ENCODE data around the gene SLC7A9.
"Not testable (repeated sequence)": the region's sequence is repeated elsewhere in the genome, so short reads cannot be mapped to it uniquely, and the experiment has no call there.

Gene SLC7A9

DNA sequence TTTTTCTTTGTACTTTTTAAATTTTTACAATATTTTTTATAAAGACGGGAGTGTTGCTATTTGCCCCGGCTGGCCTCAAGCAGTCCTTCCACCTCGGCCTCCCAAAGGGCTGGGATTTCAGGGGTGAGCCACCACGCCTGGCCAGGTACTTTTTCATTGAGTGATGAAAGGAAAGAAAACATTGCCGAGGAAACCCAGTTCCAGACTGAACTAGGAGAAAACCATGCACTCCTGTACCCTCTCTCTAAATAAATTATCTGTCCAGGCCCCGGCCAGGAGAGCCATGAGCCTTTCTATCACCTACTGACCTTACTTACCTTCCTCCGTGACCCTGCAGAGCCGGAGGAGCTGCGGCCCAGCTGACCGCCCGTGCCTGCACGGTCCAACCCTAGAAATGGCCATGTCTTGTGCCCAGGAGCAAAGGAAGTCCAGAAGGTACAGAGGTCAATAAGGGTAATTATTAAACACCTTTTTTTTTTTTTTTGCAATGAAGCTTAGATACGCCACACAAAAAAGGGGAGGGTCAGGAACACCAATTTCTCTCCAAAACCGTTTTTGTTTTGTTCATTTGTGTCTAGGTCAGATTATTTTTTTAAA lies at the start of gene SLC7A9:
Gene SLC7A9 (minus strand): TSS at position 399 of the 597 bp plus-strand sequence. CDS start 1,233 bp downstream, outside the sequence.
- no peak for FAIRE-seq

DNA sequence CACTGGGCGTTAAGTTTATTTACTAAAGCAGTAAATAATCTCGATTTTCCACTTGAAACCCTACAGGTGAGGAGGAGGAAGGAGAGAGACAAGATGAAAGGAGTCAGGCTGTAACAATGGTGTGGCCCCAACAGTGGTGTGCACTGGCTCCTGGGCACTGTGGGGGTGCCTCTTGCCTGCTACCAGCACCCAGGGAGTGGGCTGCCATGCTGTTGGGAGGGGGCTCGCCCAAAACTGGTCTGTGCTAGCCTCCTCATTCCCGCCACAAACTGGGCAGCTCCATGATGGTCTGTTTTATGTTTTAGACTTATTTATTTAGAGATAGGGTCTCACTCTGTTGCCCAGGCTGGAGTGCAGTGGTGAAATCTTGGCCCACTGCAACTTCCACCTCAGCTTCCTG lies 49.8 kb upstream of the SLC7A9 start:
- FAIRE-seq: no peak

DNA sequence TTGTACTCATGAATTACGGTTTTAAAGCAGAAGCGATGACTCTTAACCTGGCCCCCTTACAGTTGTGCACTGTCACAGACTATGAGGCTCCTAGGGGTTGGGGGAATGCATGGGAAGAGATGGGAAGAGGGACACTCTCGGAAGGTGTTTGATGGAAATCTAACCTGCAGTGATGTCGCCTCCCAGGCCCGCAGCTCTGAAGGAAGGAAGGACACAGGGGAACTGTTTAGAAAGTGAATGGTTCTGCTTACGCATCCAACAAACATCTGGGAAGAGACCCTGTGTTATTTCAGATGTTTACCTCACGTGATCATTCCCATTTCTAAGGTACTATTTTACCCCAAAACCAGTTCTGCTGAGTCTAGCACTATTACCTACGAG lies 48.0 kb upstream of the SLC7A9 start:
- FAIRE-seq: no peak

DNA sequence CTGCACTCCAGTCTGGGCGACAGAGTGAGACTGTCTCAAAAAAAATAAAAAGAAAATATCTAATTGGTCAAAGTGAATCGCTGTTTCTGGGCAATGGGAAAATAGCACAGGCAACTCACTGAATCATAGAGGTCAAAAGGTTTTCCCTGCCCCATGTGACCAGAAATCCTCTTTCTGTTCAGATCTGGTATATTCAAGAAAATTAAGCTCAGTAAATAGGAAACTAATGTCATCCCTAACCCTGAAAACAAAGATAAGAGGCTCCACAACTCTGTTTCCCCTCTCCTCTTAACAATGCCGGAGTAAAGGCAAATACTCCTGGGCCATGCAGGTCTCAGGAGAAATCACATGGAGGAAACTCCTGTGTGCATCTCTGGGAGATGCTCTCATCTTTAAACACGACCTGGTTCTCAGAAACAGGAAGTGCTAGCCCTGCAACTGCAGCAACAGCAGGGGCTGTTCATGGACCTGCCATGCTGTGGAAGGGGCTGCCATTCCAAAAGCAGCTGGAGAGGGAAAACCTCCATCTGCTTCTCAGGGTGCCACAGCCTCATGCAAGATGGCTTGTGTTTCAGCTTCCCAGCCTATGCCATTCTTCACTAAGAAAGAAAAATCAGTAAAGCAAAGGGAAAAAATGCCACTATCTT lies 47.5 kb upstream of the SLC7A9 start:
- FAIRE-seq: no peak

DNA sequence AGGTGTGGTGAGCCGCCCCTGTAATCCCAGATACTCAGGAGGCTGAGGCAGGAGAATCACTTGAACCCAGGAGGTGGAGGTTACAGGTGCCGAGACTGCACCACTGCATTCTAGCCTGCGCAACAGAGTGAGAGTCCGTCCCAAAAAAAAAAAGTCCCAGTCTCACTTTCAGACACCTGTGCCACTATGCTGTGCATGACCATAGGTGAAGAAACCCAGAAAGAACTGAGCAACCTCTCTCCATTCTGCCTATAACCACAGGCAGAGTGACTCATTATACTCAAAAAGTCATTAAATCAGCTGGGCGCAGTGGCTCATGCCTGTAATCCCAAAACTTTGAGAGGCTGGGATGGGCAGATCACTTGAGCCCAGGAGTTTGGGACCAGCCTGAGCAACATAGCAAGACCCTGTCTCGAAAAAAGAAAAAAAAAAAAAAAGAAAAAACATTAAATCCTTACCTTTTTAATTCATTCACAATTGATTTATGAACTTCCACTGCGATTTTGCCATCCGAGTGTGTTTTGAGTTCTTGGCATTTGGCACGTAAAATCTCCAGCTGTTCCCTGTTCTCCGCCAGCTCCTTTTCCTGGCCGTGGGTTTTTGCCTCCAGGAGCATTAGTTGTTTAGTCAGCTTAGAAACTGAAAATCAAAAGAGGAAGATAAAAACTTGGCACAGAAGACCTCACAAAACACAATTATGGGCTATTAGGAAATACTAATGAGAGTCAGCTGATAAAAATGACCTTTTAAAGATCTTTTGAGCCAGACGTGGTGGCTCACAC lies 45.5 kb upstream of the SLC7A9 start:
- no peak for FAIRE-seq

DNA sequence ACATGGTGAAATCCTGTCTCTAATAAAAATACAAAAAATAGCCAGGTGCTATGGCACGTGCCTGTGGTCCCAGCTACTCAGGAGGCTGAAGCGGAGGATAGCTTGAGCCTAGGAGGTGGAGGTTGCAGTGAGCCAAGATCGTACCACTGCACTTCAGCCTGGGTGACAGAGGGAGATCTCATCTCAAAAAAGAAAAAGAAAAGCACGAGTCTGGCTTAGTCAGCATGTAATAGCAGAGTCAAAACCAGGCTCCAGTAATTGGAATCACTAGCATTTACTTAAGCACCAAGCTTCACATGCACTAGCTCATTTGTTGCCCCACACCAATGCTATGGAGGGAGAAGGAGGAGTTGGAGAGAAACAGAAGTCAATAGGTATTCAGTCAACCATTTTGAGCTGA lies 41.9 kb upstream of the SLC7A9 start:
- no peak for FAIRE-seq

DNA sequence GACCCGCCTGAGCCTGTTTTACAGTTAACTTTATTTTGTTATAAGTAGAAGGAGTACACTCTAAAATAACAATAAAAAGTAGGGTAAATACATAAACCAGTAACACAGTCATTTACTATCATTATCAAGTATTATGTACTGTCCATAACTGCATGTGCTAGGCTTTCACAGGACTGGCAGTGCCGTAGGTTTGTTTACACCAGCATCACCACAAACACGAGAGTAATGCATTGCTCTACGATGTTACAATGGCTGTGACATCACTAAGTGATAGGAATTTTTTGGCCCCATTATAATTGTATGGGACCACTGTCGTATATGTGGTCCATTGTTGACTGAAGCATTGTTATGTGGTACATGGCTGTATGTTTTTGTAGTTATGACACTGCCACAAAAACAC lies 41.3 kb upstream of the SLC7A9 start:
- no peak for FAIRE-seq

DNA sequence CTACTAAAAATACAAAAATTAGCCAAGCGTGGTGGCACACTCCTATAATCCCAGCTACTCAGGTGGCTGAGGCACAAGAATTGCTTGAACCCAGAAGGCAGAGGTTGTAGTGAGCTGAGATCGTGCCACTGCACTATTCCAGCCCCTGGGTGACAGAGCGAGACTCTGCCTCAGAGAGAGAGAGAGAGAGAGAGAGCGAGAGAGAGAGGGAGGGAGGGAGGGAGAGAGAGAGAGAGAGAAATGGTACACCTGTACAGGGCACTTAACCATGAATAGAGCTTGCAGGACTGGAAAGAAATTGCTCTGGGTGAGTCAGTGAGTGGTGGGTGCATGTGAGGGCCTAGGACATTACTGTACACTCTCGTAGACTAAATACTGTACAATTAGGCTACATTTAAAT lies 40.5 kb upstream of the SLC7A9 start:
- FAIRE-seq: no peak

DNA sequence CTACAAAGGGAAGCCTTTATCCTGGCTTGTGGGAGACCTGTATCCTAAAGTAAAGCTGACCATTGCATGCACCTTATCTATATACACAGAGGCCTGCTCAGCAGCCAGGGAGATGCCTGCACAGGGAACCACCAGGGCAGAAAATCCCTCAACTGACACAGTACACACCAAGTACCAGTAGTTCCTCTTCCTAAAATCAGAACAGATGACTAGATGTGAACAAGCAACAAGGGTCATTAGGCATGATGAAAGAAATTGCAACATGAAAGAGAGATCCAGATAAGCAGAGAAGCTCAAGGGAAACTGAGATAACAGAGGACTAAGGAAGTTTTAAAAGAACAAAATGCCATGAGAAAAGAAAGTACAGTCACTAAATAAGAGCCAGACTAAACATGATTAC lies 39.7 kb upstream of the SLC7A9 start:
- no peak for FAIRE-seq

DNA sequence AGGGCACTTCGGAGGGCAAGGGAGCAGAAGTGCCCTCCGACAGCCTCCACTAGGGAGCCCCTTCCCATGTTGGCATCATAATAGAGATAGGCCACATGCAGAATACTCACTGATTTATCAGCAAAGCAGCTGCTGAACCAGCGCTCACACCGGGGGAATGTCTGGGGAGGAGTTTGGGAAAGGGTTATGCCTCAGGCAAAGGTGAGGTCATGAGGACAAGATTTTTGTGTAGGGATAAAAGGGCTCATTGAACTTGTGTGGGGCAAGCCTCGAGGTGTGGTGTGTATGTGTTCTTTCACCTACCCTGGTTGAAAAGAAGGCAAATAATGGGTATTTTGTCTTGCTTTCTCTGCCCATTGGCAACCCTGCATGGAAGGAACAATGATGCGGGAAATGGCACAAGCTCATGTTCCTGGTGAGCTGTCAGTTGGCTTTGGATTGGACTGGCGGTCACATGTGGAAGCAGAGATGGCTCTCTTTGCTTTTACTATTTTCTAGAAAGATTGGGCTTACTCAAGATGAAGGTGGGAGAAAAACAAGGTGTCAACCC lies 39.1 kb upstream of the SLC7A9 start:
- no peak for FAIRE-seq

DNA sequence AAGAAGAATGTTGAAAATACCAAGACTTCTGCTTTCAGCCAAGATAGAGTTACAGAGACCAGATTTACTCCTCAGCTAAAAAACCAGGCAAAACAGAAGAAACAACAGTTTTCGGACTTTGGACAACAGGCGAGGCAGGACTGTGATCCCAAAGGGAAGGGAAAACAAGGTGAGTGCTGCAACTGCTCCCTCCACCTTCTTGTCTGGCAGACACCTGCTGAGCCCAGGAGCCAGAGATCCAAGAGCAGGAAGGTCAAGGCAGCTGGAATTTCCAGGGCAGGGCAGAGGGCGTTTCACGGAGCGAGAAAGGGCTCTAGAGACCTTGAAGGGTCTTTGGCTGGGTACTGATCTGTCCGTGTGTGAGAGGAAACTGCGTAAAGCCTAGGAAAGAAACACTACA lies 32.9 kb upstream of the SLC7A9 start:
- no peak for FAIRE-seq

DNA sequence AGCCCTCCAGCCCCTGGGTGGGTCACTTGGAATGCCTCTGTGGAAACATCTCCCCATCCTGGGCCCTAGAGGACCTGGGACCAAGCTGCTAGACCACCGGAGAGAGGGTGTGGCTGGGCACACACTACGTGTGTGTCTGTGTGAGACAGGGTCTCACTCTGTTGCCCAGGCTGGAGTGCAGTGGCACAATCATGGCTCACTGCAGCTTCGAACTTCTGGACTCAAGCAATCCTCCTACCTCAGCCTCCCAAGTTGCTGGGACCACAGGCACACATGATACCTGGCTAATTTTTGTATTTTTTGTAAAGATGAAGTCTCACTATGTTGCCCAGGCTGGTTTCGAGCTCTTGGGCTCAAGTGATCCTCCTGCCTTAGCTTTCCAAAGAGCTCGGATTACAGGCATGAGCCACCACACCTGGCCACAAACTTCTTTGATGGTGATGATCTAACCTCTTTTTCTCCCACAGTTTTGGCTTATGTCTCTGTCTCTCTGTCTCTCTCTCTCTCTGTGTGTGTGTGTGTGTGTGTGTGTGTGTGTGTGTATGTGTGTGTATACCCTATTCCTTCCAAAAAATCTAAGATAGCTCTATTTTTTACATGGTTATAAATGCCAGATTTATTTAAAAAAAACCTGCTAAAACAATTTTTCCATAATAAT lies 32.1 kb upstream of the SLC7A9 start:
- no peak for FAIRE-seq

DNA sequence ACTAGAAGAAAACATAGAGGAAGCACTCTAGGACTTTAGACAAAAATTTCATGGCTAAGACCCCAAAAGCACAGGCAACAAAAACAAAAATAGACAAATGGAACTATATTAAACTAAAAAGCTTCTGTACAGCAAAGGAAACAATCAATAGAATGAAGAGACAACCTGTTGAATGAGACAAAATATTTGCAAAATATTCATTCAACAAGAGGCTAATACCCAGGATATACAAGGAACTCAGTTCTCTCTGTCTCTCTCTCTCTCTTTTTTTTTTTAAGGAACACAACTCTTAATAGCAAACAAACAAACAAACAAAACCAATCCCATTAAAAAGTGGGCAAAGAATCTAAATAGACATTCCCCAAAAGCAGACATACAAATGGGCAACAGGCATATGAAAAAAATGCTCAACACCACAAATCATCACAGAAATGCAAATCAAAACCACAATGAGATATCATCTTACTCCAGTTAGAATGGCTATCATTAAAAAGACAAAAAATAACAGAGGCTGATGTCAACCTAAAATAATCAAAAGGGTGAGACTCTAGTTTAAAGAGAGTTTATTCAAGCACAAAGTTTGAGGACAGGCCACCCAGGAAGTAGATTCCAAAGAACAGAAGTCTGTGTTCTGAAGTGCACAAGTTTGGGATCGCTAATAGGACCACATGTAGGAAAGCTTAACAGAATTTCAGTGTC lies 27.1 kb upstream of the SLC7A9 start:
- no peak for FAIRE-seq

DNA sequence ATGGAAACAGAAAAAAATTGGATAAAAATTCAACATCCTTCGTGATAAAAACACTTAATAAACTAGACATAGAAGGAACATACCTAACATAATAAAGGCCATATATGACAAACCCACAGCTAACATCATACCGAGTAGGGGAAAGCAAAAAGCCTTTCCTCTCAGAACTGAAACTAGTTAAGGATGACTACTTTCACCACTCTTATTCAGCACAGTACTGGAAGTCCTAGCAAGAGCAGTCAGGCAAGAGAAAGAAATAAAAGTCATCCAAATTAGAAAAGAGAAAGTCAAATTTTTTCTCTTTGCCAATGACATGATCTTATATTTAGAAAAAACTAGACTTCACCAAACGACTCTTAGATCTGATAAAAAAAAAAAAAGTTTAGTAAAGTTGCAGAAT lies 25.8 kb upstream of the SLC7A9 start:
- no peak for FAIRE-seq

DNA sequence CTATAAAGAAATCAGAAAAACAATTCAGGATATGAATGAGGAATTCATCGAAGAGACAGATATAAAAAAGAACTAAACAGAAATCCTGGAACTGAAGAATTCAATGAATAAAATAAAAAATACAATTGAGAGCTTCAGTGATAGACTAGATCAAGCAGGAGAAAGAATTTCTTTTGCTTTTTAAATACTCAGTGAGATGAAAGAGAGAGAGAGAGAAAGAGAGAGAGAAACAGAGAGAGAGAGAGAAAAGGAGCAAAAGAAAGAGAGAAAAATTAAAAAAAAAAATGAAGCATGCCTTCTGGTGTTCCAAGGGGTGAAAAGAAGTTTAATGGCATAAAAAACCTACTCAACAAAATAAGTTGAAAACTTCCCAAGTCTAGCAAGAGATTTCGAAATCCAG lies 22.0 kb upstream of the SLC7A9 start:
- FAIRE-seq: no peak

DNA sequence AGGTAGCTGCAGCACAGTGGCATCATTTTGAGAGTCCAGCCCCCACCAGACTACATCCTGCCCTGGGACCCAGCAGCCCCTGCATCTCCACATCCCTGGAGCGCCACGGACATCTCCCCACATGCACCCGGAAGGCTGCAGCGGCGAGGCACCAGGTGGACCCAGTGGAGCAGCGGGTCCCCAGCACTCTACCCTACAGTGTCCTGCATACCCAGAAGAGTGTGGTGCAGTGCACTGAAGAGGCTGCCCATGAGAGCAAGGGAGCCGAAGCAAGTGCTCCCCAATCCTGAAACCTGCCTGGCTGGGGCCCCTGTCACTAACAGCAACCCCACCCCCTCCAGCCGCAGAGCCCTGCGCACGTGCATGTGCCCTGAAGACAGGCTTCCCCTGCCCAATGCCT lies 21.3 kb upstream of the SLC7A9 start:
- no peak for FAIRE-seq

DNA sequence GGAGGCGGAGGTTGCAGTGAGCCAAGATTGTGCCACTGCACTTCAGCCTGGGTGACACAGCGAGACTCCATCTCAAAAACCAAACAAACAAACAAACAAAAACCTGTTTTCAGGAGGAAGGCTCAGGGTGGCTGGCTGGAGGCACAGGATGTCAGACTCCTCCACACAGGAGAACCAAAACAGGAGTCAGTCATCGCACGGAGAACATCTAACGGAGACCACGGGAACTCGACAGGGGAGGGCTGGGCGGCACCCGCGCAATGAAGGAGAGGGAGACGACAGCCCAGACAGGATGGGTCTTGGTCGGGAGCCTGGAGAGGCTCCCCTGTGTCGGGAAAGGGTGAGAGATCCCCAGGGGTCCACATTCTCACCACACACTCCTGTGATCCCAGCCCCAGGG lies 20.8 kb upstream of the SLC7A9 start:
- no peak for FAIRE-seq

DNA sequence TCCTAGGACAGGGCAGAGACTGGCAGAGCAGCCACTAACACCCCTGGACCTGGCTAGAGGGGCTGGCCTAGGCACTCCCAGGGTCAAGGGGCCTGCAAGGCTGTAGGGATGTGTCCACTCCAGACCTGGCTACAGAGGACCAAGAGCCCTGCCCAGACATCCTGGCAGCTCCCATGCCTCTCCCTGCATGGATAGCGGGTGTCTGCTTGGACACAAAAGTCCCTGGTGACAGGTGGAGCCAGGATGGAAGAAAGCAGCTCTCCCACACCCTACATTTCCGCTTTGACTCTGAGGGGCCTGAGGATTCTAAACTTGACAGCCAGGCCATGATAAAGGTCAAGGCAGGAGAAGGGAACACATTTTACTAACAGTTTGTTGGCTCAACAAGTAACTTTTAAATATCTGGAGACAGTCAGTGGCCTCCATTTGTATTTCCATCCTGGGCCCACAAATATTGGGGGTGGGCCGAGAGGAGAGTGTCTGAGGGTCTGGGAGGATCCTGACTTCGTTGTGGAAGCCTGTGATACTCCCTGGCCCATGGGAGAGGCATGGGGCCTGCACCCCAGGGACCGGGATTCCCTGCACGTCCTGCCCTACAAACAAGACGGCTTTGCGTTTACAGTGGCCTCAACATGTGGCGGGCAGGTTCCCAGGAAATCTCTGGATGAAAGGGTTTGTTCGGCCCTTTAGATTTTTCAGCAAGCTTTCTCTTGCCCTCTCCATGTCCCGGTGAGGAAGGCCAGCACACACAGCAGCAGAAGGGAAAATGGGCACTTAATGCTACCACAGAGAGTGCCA lies 19.8 kb upstream of the SLC7A9 start:
- FAIRE-seq: no peak

DNA sequence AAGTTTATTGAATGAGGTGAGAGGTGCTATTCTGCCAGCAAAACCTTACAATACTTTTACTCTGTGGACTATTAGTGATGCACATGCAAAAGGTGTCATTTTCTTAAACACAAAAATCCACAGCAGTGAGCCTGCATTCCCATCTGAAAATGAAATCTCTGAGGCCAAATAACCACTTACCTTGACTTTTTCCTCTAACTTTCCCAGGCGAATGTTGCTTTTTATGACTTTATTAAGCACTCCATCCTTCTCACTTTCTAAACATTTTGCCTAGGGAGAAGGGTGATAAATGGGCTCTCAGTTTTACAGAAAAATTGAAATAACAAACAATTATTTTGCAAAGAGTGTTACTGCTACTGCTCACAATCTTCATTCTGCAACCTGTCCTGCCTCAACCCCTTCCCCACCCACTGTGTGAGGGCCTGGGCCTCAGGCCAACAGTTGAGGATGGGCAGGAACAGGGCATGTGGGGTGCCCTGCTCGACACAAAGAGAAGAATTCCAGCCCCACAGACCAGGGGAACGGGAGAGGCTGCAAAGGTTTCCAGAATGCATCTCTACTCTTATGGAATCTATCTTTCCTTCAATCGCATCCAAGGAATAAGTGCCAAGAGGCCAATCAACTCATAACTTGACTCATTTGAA lies 18.1 kb upstream of the SLC7A9 start:
- no peak for FAIRE-seq

DNA sequence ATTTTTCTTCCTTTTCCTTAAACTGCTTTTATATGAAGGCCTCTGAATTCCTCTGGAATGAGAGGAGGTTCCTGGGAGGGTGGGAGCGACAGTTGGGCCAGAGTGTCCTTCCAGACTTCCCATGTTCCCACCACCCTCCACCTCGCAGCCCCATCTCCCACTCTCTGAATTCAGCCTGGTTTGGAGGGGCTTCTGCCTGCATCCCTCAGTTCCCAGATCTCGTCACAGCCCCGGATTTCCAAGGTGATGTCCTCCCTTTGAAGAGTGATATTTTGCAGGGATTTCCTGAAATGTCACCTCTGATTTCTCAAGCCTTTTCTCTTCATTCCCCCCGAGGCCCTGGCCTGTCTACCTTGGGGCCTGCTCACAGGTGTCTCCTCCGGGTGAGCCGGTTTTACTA lies 16.7 kb upstream of the SLC7A9 start:
- no peak for FAIRE-seq

DNA sequence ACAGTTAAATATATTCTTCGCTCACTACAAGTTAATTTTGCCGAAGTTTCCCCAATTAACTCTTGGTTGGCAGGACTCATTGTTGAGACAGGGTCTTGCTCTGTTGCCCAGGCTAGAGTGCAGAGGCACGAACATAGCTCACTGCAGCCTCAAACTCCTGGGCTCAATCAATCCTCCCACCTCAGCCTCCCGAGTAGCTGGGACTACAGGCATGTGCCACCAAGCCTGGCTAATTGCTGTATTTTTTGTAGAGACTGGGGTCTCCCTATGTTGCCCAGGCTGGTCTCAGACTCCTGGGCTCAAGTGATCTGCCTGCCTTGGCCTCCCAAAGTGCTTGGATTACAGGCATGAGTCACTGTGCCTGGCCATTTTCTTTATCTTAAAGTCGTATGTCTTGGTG lies 15.7 kb upstream of the SLC7A9 start:
- not testable (repeated sequence) for FAIRE-seq

DNA sequence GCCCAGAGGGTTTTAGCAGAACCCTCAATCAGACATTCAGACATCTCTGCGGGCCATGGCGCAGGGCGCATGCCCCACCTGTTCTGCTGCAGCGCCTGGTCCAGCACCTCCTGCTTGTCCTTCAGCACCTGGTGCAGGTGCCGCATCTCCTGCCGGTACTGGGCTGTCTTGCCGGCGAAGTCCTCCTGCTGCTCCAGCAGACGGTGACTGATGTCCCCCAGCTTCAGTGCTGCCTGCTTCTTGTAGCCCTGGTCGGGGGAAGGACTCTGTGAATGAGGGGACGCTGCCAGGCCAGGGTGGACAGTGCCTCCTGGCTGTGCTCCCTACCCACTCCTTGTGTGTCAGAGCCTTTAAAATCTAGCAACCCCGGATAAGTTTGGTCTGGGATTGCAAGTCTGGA lies 12.2 kb upstream of the SLC7A9 start:
- FAIRE-seq: no peak
